ENCODE data around the gene TBC1D14. TPM values are rescaled to one million over a fixed set of nuclear protein-coding genes. Genes with fewer than 3 reads are reported as not detected.

The TBC1D14 gene
- total RNA-seq, 1 experiment from 2014 or later, result 50.2 TPM

DNA sequence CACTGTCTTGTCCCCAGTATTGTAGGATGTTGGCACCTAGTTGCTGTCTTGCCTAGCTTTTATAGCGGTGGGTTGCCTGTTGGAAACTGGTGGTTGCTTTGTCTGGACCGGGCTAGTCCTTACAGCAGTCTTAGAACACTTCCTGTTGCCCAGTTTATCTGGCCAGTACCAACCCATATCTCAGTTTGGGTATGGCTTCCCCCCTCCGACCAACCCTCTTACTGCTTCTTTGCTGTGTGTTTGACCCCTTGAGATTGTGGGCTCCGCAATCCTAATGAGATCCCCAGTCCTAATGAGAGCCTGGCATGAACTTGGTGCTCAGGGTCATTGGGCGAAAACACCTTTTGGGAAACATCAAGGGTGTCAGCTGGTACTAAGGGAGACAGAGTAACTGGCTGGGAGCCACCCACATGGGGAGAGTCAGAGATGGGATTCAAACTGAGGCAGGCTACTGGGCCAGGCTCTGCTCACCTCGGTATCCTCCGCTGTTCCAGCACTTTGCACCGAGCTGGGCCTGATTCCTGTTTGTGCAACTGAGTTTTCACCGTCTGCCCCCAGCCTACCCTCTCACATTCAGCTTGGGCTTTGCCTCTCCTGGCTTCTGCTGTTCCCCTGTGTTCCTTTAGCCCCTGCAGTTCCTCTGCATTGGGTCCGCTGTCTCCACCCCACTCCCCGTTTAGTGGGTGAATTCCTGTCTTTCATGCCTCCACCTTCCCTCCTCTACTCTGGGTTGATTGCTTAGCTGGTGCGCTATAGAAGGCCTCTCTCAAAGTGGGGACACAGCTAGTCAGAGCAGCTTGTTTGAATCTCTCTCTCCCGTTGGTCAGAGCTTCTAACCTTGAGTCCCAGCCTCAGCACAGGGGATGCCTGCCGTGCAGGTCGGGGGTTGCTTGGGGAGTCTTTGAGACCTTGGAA is 1.6 kb downstream of the TBC1D14 start:
- DNase-seq, result no peak
- Mint-ChIP-seq H3K4me1 (peaks cover 31 to 32% of the 10 kb centered on the region in 2 experiments), H3K27ac (peak overlapping the region in 1 of 3 experiments; percentile 17; a peak in 1 of 7 replicates), H3K27me3 (ENCODE audit: low read depth) (peaks cover 27% of the 10 kb centered on the region), H3K4me3 (peak overlapping the region; percentile 89 to 97), H3K9me3 (no peaks in the 10 kb centered on the region; a peak in 1 of 5 replicates), H3K36me3 (ENCODE audit: insufficient read depth in 1 of 3, low read depth in 3 of 3) (no peaks in the 10 kb centered on the region)
- H2BK12ac ChIP-seq (ENCODE audit: insufficient read length, low read depth, low read length), result no peak overlapping the region
- no peak overlapping the region for H3K23ac ChIP-seq (ENCODE audit: insufficient read length, low read depth, low read length)
- H3K4ac ChIP-seq (ENCODE audit: low read depth, low read length), result no peak overlapping the region
- no peak overlapping the region for H3K18ac ChIP-seq (ENCODE audit: insufficient read length, low read depth, low read length)
- H3K9me3 ChIP-seq (ENCODE audit: control insufficient read depth, low read depth, low read length), result no peaks in the 10 kb centered on the region
- no peak overlapping the region for H4K91ac ChIP-seq (ENCODE audit: insufficient read length, low read depth, low read length)
- TF ChIP-seq, protein P1, sequence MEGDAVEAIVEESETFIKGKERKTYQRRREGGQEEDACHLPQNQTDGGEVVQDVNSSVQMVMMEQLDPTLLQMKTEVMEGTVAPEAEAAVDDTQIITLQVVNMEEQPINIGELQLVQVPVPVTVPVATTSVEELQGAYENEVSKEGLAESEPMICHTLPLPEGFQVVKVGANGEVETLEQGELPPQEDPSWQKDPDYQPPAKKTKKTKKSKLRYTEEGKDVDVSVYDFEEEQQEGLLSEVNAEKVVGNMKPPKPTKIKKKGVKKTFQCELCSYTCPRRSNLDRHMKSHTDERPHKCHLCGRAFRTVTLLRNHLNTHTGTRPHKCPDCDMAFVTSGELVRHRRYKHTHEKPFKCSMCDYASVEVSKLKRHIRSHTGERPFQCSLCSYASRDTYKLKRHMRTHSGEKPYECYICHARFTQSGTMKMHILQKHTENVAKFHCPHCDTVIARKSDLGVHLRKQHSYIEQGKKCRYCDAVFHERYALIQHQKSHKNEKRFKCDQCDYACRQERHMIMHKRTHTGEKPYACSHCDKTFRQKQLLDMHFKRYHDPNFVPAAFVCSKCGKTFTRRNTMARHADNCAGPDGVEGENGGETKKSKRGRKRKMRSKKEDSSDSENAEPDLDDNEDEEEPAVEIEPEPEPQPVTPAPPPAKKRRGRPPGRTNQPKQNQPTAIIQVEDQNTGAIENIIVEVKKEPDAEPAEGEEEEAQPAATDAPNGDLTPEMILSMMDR (conservative IDR thresholded peaks at IDR 0.05), result no peak
- H3K56ac ChIP-seq (ENCODE audit: insufficient read length, low read depth, low read length), result no peak overlapping the region
- no peak overlapping the region for H4K5ac ChIP-seq (ENCODE audit: insufficient read length, low read depth, low read length)
- no peak overlapping the region for H2BK20ac ChIP-seq (ENCODE audit: low read depth, low read length, poor library complexity, severe bottlenecking)
- H3K27me3 ChIP-seq (ENCODE audit: insufficient read depth, low read length), result no peaks in the 10 kb centered on the region
- no CpG with 5 or more reads among the region's 15 CpGs for WGBS (ENCODE audit: extremely low coverage, insufficient read length, low lambda C conversion rate)
- no peak overlapping the region for H2AK5ac ChIP-seq (ENCODE audit: insufficient read length, low read length)
- H4K20me1 ChIP-seq (ENCODE audit: control insufficient read depth, insufficient read depth, insufficient read length), result no peaks in the 10 kb centered on the region
- H3K23me2 ChIP-seq (ENCODE audit: insufficient read length, low read depth, low read length, poor library complexity, severe bottlenecking), result peaks cover 20% of the 10 kb centered on the region
- peaks cover 2% of the 10 kb centered on the region; the same call in 1 of the 2 replicates for H3K4me1 ChIP-seq (ENCODE audit: insufficient read depth, low read length)
- H3K9ac ChIP-seq (ENCODE audit: extremely low read depth, insufficient read length, low read length), result no peak overlapping the region
- no peak overlapping the region for H4K8ac ChIP-seq (replicated peaks; ENCODE audit: insufficient read length, low read depth, low read length)
- no peak overlapping the region for H3T11ph ChIP-seq (ENCODE audit: low read length)
- no peak overlapping the region for H3K27ac ChIP-seq (ENCODE audit: insufficient read length, low read depth, low read length)
- H3K14ac ChIP-seq (ENCODE audit: insufficient read depth, low read length), result no peak overlapping the region
- H2BK120ac ChIP-seq (ENCODE audit: low read depth, low read length, poor library complexity, severe bottlenecking), result no peak overlapping the region
- H3K79me1 ChIP-seq (ENCODE audit: insufficient read depth, low read depth, low read length, poor library complexity, severe bottlenecking), result peaks cover 3% of the 10 kb centered on the region
- peak overlapping the region; percentile 59 for H3K4me2 ChIP-seq (ENCODE audit: insufficient read depth, insufficient read length, low read length)
- no peak overlapping the region for H2BK15ac ChIP-seq (ENCODE audit: low read depth, low read length)
- no peak overlapping the region for H2BK5ac ChIP-seq (ENCODE audit: insufficient read length, low read length)
- H2AFZ ChIP-seq (ENCODE audit: low read length), result no peak overlapping the region
- H3K79me2 ChIP-seq (ENCODE audit: insufficient read depth, low read length), result peaks cover 2% of the 10 kb centered on the region; the same call in 1 of the 2 replicates
